Transverse colon (tissue), 4 donors: ENCODE measurements around the gene ZMYM5.

ENCODE experiments used
- CTCF ChIP-seq, 5 experiments: fragments of 200-600 bp in 3 of 5; fragments of 450-650 bp in 2 of 5; sonication (generic) in 3 of 5; IDR thresholded peaks; 1 replicate in 2 of 5; 2 replicates in 3 of 5; pipeline ENCODE4 v1.5.1; 2016 to 2017; ENCODE audit warnings: antibody characterized with exemption in 5 of 5, inconsistent platforms in 3 of 5, mild to moderate bottlenecking in 2 of 5, moderate library complexity in 1 of 5
- EP300 ChIP-seq: sonication (generic); formaldehyde crosslinking; IDR thresholded peaks from one replicate; pipeline ENCODE4 v1.6.1; 2017; ENCODE audit warnings: antibody characterized with exemption, low read depth
- POLR2A ChIP-seq: fragments of 450-650 bp; IDR thresholded peaks from one replicate; pipeline ENCODE4 v1.6.1; 2016; ENCODE audit warnings: antibody characterized with exemption, mild to moderate bottlenecking, moderate library complexity
- POLR2AphosphoS5 ChIP-seq, 3 donors: sonication (generic); formaldehyde crosslinking; IDR thresholded peaks; one replicate each; pipeline ENCODE4 v1.6.1; 2016; ENCODE audit warnings: antibody characterized with exemption in 3 of 3

GRCh38 chr13:19810151-19810550 lies 53.3 kb downstream of the ZMYM5 start:
- TF ChIP-seq CTCF (IDR thresholded peaks at IDR 0.05) (no peak), EP300 (no peak), POLR2A (no peak), POLR2AphosphoS5 (IDR thresholded peaks at IDR 0.05) (no peak)
